Activated T-helper 17 cell treated with anti-CD3 and anti-CD28 coated beads, Interleukin-2, amount 50 U/mL, for 72 hours (primary cell): ENCODE measurements around the gene FNBP1. TPM values are rescaled to one million over a fixed set of nuclear protein-coding genes. Genes with fewer than 3 reads are reported as not detected.

ENCODE experiments used
- ATAC-seq: fragments of 150-1000 bp; cut with Tn5 transposase; replicated peaks from 2 replicates; pipeline ENCODE4 v1.10.0; 2021; ENCODE audit warnings: mild to moderate bottlenecking, moderate library complexity
- H3K27ac Mint-ChIP-seq: one replicate; pipeline ENCODE4 v1.8.0; 2022; ENCODE audit warnings: mixed read lengths
- H3K27me3 Mint-ChIP-seq: one replicate; pipeline ENCODE4 v1.8.0; 2022; ENCODE audit warnings: mixed read lengths
- H3K36me3 Mint-ChIP-seq: one replicate; pipeline ENCODE4 v1.8.0; 2022; ENCODE audit warnings: low read depth, mild to moderate bottlenecking, mixed read lengths
- H3K4me1 Mint-ChIP-seq: one replicate; pipeline ENCODE4 v1.8.0; 2022; ENCODE audit warnings: mixed read lengths
- H3K4me3 Mint-ChIP-seq: one replicate; pipeline ENCODE4 v1.8.0; 2022; ENCODE audit warnings: mild to moderate bottlenecking, mixed read lengths
- H3K9me3 Mint-ChIP-seq: one replicate; pipeline ENCODE4 v1.8.0; 2022; ENCODE audit warnings: mixed read lengths
- total RNA-seq, 2 donors: library from RNA; stranded (reverse); gene quantifications; one replicate each; pipeline ENCODE4 v1.2.3, GENCODE V29; 2022

The FNBP1 gene
- total RNA-seq, 2 donors from 2014 or later: 173 to 492 TPM

- peak overlapping the region; percentile 79 for H3K4me3 Mint-ChIP-seq
- no peaks in the 10 kb centered on the region for H3K27me3 Mint-ChIP-seq
- ATAC-seq: no peak
- peaks cover 37% of the 10 kb centered on the region for H3K4me1 Mint-ChIP-seq
- peak overlapping the region; percentile 91 for H3K27ac Mint-ChIP-seq
- H3K9me3 Mint-ChIP-seq: no peaks in the 10 kb centered on the region
- H3K36me3 Mint-ChIP-seq: peaks cover 52% of the 10 kb centered on the region
Observed at GRCh38 chr9:129866394-129867135, 176.4 kb downstream of the FNBP1 start.

DNA sequence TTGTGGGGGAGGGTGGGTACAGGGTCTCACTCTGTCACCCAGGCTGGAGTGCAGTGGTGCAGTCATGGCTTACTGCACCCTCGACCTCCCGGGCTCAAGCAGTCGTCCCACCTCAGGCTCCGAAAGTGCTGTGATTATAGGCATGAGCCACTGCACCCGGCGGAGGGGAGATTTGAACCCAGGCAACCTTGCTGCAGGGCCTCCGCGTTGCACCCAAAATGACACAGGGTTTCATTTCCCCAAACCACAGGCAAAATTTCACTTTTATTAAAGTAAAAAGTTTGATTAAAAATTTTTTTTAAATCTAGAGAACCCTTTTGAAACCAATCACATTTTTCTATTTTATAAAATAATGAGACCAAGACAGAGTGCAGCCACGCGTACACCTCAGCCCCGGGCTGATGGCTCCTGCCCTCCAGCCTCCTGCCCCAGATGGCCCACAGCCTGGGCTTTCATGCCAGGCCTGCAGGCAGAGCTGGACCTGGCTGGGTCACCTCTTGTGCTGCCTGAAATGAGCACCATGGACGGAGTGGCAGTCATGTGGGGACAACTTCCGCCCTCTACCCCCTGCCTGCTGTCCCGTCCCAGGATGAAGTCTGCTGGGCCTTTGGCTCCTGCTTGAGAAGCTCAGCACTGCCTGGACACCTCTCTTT is 177.2 kb downstream of the FNBP1 start:
- Mint-ChIP-seq H3K4me3 (peak overlapping the region; percentile 79), H3K36me3 (peaks cover 52% of the 10 kb centered on the region), H3K27ac (peak overlapping the region; percentile 91), H3K4me1 (peaks cover 40% of the 10 kb centered on the region), H3K9me3 (no peaks in the 10 kb centered on the region), H3K27me3 (no peaks in the 10 kb centered on the region)
- ATAC-seq: no peak

GRCh38 chr9:129864991-129865647 is 177.9 kb downstream of the FNBP1 start:
- peak overlapping the region; percentile 73 for H3K4me3 Mint-ChIP-seq
- no peaks in the 10 kb centered on the region for H3K9me3 Mint-ChIP-seq
- H3K36me3 Mint-ChIP-seq: peaks cover 53% of the 10 kb centered on the region
- peak; percentile 30 for ATAC-seq
- H3K4me1 Mint-ChIP-seq: peaks cover 42% of the 10 kb centered on the region
- H3K27ac Mint-ChIP-seq: peak overlapping the region; percentile 92
- no peaks in the 10 kb centered on the region for H3K27me3 Mint-ChIP-seq

GRCh38 chr9:129863059-129863690 is 179.8 kb downstream of the FNBP1 start:
- Mint-ChIP-seq H3K4me1 (peaks cover 42% of the 10 kb centered on the region), H3K27me3 (no peaks in the 10 kb centered on the region), H3K4me3 (peak overlapping the region; percentile 76), H3K9me3 (no peaks in the 10 kb centered on the region), H3K36me3 (peaks cover 59% of the 10 kb centered on the region), H3K27ac (peak overlapping the region; percentile 89)
- peak; percentile 80 for ATAC-seq

DNA sequence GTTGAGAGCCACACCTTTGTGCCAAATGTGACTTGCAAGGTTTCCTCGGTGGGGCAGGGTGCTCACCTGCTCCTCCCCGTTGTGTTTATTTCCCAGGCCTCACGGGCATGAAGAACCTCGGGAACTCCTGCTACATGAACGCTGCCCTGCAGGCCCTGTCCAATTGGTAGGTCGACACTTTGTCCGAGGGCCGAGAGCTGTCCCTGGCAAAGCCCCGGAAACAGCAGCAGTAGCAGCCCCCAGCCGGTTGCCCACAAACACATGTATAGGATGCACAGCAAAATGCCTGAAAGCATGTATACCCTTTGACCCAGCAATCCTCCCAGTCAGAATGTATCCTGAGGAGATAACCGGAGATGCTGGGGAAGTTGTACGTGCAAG is 181.6 kb downstream of the FNBP1 start:
- H3K27me3 Mint-ChIP-seq: no peaks in the 10 kb centered on the region
- H3K36me3 Mint-ChIP-seq: peaks cover 68% of the 10 kb centered on the region
- no peak overlapping the region for H3K27ac Mint-ChIP-seq
- no peaks in the 10 kb centered on the region for H3K9me3 Mint-ChIP-seq
- ATAC-seq: no peak
- H3K4me3 Mint-ChIP-seq: peak overlapping the region; percentile 31
- H3K4me1 Mint-ChIP-seq: peaks cover 31% of the 10 kb centered on the region

DNA sequence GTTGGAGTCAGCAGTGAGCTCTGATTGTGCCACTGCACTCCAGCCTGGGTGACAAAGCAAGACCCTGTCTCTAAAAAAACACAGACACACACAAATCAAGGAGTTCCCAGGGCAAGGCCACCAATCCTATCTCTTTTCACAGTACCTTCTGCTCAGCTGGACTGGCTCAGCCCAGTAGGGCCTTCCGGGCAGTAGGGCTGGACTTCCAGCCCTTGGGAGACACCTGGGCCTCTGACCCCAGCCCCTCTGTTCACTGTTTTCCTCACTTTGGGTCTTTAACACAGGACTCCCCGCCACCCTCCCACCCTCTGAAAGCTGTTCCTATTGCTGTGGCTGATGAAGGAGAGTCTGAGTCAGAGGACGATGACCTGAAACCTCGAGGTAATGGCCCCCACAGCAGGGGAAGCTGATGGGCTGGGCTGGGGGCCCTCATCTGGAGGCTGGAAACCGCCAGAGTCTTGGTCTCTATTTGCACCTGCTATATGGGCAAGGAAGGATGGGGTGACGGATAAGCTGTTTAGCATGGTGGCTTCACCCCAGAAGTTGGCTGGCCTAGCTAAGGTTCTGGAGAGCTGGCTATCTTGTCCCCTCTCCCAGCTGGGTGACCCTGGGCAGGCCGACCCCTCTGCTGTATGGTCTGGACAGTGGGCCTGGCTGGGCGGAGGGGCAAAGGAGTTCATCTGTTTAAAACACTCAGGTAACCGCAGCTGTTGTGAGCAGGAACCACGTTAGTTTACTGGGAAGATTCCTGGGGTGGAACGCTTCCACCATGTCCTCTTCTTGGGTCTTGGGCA is 182.1 kb downstream of the FNBP1 start:
- Mint-ChIP-seq H3K27ac (peak overlapping the region; percentile 57), H3K4me1 (peaks cover 25% of the 10 kb centered on the region), H3K27me3 (no peaks in the 10 kb centered on the region), H3K4me3 (peak overlapping the region; percentile 31), H3K9me3 (no peaks in the 10 kb centered on the region), H3K36me3 (peaks cover 68% of the 10 kb centered on the region)
- ATAC-seq: peak; percentile 56

DNA sequence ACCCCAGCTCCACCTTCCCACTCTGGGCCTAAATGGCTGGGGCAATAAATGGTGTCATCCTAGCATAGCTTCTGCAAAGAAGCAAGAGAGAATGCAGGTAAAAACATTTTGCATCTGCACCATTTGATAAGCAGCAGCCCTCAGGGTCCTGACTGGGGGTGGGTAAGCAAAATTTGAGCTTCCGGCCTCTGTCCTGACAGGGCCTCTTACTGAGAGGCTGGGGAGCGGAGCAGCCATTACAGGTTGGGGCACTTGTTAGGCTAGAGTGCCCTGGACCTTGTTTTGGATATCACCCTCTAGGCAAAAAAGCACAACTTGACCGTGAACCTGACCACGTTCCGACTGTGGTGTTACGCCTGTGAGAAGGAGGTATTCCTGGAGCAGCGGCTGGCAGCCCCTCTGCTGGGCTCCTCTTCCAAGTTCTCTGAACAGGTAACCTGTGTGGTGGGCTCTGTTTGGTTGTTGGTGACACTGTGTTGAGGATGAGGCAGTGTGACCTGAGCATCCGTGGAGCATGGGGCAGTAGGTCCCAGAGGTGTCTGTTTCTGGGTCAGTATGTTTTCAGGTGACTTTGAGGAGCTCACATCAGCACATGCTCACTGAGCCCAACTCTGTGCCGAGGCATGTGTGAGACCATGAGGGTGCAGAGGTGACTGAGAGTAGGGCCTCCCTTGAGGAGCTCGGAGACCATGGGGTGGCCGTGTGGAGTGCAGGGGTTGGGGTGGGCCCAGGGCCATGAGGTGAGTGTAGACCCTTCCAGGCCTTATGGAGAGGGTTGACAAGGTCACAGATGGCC is 184.6 kb downstream of the FNBP1 start:
- Mint-ChIP-seq H3K36me3 (peaks cover 75% of the 10 kb centered on the region), H3K4me1 (peaks cover 24% of the 10 kb centered on the region), H3K27ac (no peak overlapping the region), H3K9me3 (no peaks in the 10 kb centered on the region), H3K4me3 (no peak overlapping the region), H3K27me3 (no peaks in the 10 kb centered on the region)
- ATAC-seq: no peak

DNA sequence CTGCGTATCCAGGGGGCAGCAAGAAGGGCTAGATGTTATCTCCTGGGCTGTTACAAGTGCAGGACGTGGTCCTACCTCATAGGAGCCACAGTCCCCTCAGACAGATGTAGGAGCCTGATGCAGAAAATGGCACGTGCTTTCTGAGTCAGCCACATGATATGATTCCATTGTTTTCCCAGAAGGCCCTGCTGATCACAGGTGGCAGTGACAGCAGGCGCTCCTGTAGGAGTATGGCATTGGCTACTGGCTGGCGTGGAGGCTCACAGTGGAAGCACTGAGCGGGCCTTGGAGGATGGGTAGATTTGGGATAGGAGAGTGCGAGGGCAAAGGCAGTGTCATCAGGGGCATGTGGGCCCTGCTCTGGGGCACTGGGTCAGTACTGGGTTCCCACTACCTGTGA is 185.8 kb downstream of the FNBP1 start:
- peak overlapping the region; percentile 0 for H3K27ac Mint-ChIP-seq
- ATAC-seq: no peak
- peaks cover 79% of the 10 kb centered on the region for H3K36me3 Mint-ChIP-seq
- no peak overlapping the region for H3K4me3 Mint-ChIP-seq
- H3K9me3 Mint-ChIP-seq: no peaks in the 10 kb centered on the region
- H3K4me1 Mint-ChIP-seq: peaks cover 18% of the 10 kb centered on the region
- H3K27me3 Mint-ChIP-seq: no peaks in the 10 kb centered on the region

GRCh38 chr9:129854588-129855110 is 188.3 kb downstream of the FNBP1 start:
- H3K36me3 Mint-ChIP-seq: peaks cover 88% of the 10 kb centered on the region
- H3K4me3 Mint-ChIP-seq: peak overlapping the region; percentile 18
- no peak for ATAC-seq
- peaks cover 19% of the 10 kb centered on the region for H3K4me1 Mint-ChIP-seq
- H3K27me3 Mint-ChIP-seq: no peaks in the 10 kb centered on the region
- H3K9me3 Mint-ChIP-seq: no peaks in the 10 kb centered on the region
- H3K27ac Mint-ChIP-seq: peak overlapping the region; percentile 69

DNA sequence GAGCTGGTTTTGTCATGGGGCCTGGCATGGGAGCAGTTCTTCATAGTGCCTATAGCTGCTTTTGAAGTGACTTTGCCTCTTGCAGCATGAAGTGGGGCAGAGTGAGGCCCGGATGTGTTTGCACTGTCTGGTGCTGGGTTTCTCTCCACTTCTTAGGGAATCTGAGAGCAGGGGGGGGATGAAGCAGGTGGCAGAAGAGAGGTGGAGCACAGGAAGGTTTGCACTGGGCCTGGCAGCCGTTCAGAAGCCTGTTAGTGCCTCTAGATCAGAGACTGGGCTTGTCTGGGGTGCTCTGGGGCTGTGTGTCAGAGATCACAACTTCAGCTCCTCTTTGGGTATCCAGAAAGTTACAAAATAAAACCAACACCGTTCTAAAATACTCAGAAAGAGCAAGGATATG is 189.4 kb downstream of the FNBP1 start:
- peaks cover 88% of the 10 kb centered on the region for H3K36me3 Mint-ChIP-seq

DNA sequence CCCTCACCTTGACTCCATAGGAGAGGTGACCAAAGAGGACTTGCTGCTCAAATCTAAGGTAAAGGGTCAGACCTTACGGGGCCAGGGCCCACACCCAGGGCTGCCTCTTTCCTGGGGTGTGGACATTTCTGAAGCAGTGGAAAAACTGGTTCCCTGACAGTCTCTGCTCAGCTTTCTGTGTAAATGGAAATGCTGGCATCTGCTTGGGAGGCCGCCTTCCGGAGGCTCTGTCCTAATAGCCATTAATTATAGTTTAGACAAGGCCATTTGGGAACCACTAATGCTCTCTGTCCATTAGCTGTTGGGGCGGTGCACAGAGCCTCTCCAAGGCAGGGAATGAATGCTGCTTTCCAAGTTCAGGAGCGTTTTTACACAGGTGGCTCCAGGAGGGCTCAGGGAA is 190.4 kb downstream of the FNBP1 start:
- Mint-ChIP-seq H3K36me3 (peaks cover 81% of the 10 kb centered on the region), H3K4me3 (no peak overlapping the region), H3K27ac (no peak overlapping the region), H3K27me3 (no peaks in the 10 kb centered on the region), H3K9me3 (no peaks in the 10 kb centered on the region), H3K4me1 (peaks cover 19% of the 10 kb centered on the region)
- no peak for ATAC-seq

More for the DNA sequence above, 189.4 kb downstream of the FNBP1 start:
- peaks cover 19% of the 10 kb centered on the region for H3K4me1 Mint-ChIP-seq
- H3K9me3 Mint-ChIP-seq: no peaks in the 10 kb centered on the region
- no peaks in the 10 kb centered on the region for H3K27me3 Mint-ChIP-seq
- ATAC-seq: no peak
- peak overlapping the region; percentile 69 for H3K27ac Mint-ChIP-seq
- no peak overlapping the region for H3K4me3 Mint-ChIP-seq

DNA sequence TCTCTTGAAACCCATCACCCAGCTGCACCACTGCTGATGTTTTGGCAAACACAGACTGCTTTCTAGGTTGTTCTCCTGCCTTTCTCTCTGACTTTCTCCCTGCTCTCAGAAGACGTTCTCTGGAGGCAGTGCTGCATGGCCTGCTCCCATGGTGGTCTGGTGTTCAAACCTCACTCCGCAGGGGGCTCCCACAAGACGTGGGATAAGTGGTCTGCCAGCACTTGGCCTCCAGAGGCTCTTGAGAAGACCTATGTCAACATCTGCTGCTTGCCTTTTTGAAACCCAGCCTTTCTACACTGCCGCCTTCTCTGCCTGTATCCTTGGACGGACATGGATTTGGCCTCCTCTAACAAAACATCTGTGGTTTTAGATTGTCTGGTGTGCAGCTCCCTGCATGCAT is 191.2 kb downstream of the FNBP1 start:
- H3K27ac Mint-ChIP-seq: no peak overlapping the region

More for the DNA sequence above, 191.2 kb downstream of the FNBP1 start:
- Mint-ChIP-seq H3K4me3 (no peak overlapping the region), H3K27me3 (no peaks in the 10 kb centered on the region), H3K4me1 (peaks cover 19% of the 10 kb centered on the region), H3K9me3 (no peaks in the 10 kb centered on the region), H3K36me3 (peaks cover 74% of the 10 kb centered on the region)
- ATAC-seq: no peak
